ENCODE measurements around the gene RABL2B. TPM values are rescaled to one million over a fixed set of nuclear protein-coding genes. Genes with fewer than 3 reads are reported as not detected.

Gene RABL2B
- 6.7 and 16.2 TPM in 2 replicates for total RNA-seq

DNA sequence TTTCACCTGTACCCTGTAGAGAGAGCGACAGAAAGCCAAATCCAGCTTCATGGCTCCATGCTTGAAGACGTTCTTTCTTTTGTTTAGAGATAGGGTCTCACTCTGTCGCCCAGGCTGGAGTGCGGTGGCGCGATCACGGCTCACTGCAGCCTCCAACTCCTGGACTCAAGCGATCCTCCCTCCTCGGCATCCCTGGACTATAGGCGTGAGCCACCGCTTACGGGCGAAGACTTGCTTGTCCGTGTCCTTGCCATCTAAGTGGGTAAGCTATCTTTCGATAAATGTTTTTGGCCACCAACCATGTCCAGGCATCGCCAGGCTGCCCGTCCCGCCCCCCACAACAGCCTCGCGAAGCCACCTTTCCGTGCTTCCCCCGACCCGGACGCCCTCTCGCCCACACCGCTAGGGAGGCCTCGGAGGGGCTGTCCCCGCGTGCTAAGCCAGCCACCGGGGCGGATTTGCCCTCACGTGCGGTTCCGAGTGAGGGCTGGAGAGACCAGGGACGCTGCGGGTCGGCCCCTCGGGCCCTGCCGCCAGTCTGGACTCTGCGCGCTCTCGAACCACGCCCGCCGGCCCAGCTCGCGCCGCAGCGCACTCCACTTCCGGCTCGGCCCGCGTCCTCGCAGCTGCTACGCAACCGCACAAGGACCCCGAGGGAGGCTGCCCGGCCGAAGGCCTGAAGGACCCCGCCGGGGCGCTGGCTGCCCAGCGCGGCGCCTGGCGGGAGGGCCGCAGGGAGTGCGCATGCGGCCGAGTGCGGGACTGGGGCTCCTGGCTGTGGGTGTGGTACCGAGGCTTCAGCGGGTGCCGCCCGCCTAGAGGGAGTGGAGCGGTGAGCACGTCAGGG, at the start of gene RABL2B:
Gene RABL2B, minus strand, starts transcription at position 604 of the 847 bp plus-strand sequence. CDS start 1,342 bp downstream, outside the sequence.

GRCh38 chr22:50737728-50738648, 45.4 kb downstream of the RABL2B start, which contains the start of gene ACR:
TSS of gene ACR (plus strand) at chr22:50738204. CDS start at chr22:50738236, 32 bp downstream.

Other genes starting within 250 kb of the RABL2B start
- 1.8 and 2.4 TPM in 2 replicates for gene KLHDC7B, start 237.7 kb downstream of the RABL2B start, total RNA-seq
- gene SYCE3, start 220.7 kb downstream of the RABL2B start, total RNA-seq, result not detected in 2 replicates
- gene CPT1B, start 205.2 kb downstream of the RABL2B start, total RNA-seq, result 0.51 and 1.4 TPM in 2 replicates
- 25.7 and 26.1 TPM in 2 replicates for gene CHKB, start 200.8 kb downstream of the RABL2B start, total RNA-seq
- 0.68 and 2.7 TPM in 2 replicates for gene MAPK8IP2, start 182.8 kb downstream of the RABL2B start, total RNA-seq
- 42.0 and 68.4 TPM in 2 replicates for gene ARSA, start 155.5 kb downstream of the RABL2B start, total RNA-seq
- gene SHANK3, start 110.8 kb downstream of the RABL2B start, total RNA-seq, result 2.5 and 3.8 TPM in 2 replicates
- gene ACR, start 45.4 kb downstream of the RABL2B start, total RNA-seq, result not detected in 2 replicates